HL-60/S4 treated with phorbol 12-myristate 13-acetate at 8.2 ng/mL for 4 days and 3 days (cell line): ENCODE measurements around the gene SKP2.
"Not testable (repeated sequence)": the region's sequence is repeated elsewhere in the genome, so short reads cannot be mapped to it uniquely, and the experiment has no call there.

Experiments
- in situ Hi-C: fragments of 300-500 bp; cut with MboI; formaldehyde crosslinking; loops from 2 replicates; pipeline ENCODE4 v1.15.0; 2022; ENCODE audit warnings: low sequenced_read_pairs

The SKP2 gene

GRCh38 chr5:36198281-36198680, 46.4 kb downstream of the SKP2 start:
- in situ Hi-C loops, result no loop called here

DNA sequence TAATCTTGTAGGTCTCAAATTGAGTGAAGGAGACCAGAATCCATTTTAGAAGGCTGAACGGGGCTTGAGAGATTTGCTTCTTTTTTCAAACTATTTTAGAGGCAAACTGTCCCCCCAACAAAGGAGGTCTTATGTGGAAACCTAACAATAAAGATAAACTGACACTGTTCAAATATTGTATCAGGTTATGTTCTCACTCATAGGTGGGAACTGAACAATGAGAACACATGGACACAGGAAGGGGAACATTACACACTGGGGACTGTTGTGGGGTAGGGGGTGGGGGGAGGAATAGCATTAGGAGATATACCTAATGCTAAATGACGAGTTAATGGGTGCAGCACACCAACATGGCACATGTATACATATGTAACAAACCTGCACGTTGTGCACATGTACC, 46.9 kb downstream of the SKP2 start:
- in situ Hi-C loops, result not testable (repeated sequence)

GRCh38 chr5:36199620-36200019, 47.7 kb downstream of the SKP2 start:
- in situ Hi-C loops, result no loop called here

GRCh38 chr5:36200513-36200912, 48.6 kb downstream of the SKP2 start:
- in situ Hi-C loops, result no loop called here

DNA sequence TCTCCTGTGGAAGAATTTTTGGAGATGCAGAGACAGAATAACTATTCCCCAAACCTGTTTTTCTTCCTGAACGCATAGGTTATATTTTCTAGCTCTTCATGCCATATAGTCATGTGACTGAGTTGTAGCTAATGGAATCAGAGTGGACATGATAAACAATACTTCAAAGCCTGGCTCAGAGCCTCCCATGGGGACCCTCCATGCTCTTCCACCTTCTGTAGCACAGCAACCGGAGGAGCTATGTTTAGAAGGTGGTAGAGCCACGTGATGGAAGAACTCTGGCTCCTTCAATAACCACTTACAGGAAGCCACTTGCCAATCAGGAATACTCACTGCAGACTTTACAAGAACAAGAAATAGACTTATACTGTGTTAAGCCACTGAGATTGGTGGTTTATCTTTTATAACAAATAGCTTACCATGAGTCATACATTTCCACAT, 50.6 kb downstream of the SKP2 start:
- in situ Hi-C loops, result no loop called here

DNA sequence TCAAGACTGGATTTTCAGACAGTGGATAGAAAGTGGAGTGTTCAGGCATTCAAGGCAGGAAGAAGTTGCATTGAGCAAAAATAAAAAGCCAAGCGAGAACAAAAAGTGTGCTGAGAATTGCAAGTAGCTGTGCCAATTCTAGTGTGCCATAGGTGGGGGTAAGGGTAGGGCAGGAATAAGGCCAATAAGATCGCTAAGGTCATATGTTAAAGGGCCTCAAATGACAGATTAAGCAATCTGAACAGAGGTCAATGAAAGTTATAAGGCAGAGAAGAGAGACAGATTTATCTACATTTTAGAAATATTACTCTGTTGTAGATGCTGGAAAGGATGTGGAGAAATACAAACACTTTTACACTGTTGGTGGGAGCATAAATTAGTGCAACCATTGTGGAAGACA, 53.4 kb downstream of the SKP2 start:
- in situ Hi-C loops, result no loop called here

- in situ Hi-C loops, result no loop called here
Observed at GRCh38 chr5:36206913-36207312, 55.0 kb downstream of the SKP2 start.

- in situ Hi-C loops, result no loop called here
Observed at GRCh38 chr5:36208786-36209185, 56.9 kb downstream of the SKP2 start.

GRCh38 chr5:36209664-36210063, 57.8 kb downstream of the SKP2 start:
- in situ Hi-C loops, result no loop called here

GRCh38 chr5:36214436-36214835, 62.5 kb downstream of the SKP2 start:
- in situ Hi-C loops, result no loop called here

- in situ Hi-C loops, result no loop called here
Observed at GRCh38 chr5:36215910-36216309, 64.0 kb downstream of the SKP2 start.

DNA sequence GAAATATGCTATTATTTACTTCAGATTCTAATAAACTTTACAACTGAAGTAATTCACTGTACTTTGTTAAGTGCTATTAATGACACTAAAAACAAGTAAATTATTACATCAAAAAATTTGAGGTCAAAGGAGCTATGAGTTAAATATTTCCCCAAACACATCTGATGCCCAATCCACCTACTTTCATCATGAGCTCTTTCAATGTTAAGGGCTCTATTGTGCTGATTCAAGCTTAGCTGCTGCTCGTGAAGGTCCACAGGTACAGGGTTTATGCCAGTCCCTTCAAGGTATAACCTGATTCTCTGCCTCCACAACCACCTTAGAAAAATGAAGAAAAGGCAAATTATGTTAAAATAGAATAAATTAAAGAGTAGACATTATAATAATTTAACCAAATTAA, 65.7 kb downstream of the SKP2 start:
- in situ Hi-C loops, result no loop called here

GRCh38 chr5:36217988-36218387, 66.1 kb downstream of the SKP2 start:
- in situ Hi-C loops, result no loop called here

DNA sequence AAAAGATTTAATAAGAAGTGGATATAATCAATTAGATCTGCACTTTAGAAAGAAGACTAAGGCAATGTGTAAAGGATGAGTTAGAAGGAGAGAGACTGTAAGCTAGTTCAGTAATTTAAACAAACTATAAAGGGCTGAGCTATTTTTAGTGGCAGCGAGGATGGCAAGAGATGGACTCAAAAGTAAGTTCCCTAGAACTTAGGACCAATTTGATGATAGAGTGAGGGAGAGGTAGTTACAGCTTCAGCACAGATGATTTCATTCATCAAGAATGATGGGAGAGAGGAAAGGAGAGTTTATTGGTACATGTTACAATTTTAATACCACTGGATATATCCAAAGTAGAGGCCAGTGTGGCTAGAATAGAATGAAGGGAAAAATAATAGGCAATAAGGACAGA, 70.7 kb downstream of the SKP2 start:
- in situ Hi-C loops, result no loop called here

- in situ Hi-C loops, result no loop called here
Observed at GRCh38 chr5:36227046-36227445, 75.1 kb downstream of the SKP2 start.

GRCh38 chr5:36228505-36228904, 76.6 kb downstream of the SKP2 start:
- in situ Hi-C loops, result no loop called here

DNA sequence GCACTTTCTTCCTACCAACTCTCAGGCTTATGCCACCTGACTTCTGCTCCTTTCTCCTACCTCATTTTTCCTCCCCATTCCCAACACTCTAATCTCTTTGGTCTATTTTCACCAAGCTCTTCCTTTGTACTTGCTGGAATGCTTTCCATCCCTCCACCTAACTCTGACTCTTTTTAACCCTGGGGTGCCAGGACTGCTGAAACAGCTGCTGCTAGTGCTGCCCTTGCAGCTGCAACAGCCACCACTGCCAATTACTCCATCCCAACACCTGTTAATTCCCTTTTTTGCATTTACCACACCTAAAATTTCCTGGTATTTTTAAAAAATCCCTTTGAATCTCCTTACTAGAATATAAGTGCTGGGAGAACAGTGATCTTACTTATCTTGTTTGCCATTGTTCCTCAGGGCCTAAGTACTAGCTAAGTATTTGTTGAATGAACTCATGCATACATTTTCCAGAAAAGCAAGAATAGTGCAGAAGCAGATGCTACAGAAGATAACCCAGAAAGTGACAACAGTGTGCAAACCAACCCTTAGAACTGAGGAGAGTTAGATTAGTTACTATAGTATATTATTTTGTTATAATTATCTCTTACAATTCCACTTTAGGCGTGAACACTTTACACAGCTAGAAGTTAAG, 78.4 kb downstream of the SKP2 start:
- in situ Hi-C loops, result no loop called here

GRCh38 chr5:36232533-36232932, 80.6 kb downstream of the SKP2 start:
- in situ Hi-C loops, result no loop called here
